MG63 (cell line): ENCODE results near the gene MSL1. TPM values are rescaled to one million over a fixed set of nuclear protein-coding genes. Genes with fewer than 3 reads are reported as not detected.

Experiments
- DNase-seq: peaks from one replicate; pipeline ENCODE4 v3.0.0-alpha.2; 2020
- H3K27me3 ChIP-seq: fragments of 250-450 bp; sonication (Bioruptor Pico); 2 replicates; pipeline ENCODE4 v1.5.1; 2020; ENCODE audit warnings: mild to moderate bottlenecking, moderate library complexity
- H3K36me3 ChIP-seq: fragments of 250-450 bp; sonication (Bioruptor Pico); 2 replicates; pipeline ENCODE4 v1.5.1; 2020; ENCODE audit warnings: mild to moderate bottlenecking, moderate library complexity
- H3K4me3 ChIP-seq: fragments of 250-450 bp; sonication (Bioruptor Pico); 2 replicates; pipeline ENCODE4 v1.5.1; 2020; ENCODE audit warnings: mild to moderate bottlenecking, moderate library complexity
- H3K9me3 ChIP-seq: fragments of 250-450 bp; sonication (Bioruptor Pico); 2 replicates; pipeline ENCODE4 v1.5.1; 2020; ENCODE audit warnings: mild to moderate bottlenecking, moderate library complexity
- total RNA-seq: library from RNA; depleted of rRNA; stranded (reverse); fragments of >200 nt; shearing (Covaris generic); gene quantifications from 2 replicates; pipeline ENCODE4 v1.2.3, GENCODE V29; 2014; ENCODE audit warnings: low replicate concordance; rRNA removed

Gene MSL1
- total RNA-seq, 1 experiment from 2014 or later: 53.4 TPM

GRCh38 chr17:40175928-40176753, 54.4 kb downstream of the MSL1 start:
- Histone ChIP-seq H3K9me3 (no peaks in the 10 kb centered on the region), H3K4me3 (no peak overlapping the region), H3K27me3 (no peaks in the 10 kb centered on the region), H3K36me3 (peaks cover 48% of the 10 kb centered on the region)
- DNase-seq: no peak

GRCh38 chr17:40176754-40177110, 55.0 kb downstream of the MSL1 start:
- H3K4me3 ChIP-seq: no peak overlapping the region
- no peak for DNase-seq
- H3K36me3 ChIP-seq: peaks cover 48% of the 10 kb centered on the region
- no peaks in the 10 kb centered on the region for H3K27me3 ChIP-seq
- H3K9me3 ChIP-seq: no peaks in the 10 kb centered on the region

GRCh38 chr17:40177275-40177874, 55.6 kb downstream of the MSL1 start, which contains the start of gene RAPGEFL1:
Gene RAPGEFL1, plus strand, starts transcription at chr17:40177470. Its CDS starts 392 bp downstream, at chr17:40177862.
- DNase-seq: no peak
- no peaks in the 10 kb centered on the region for H3K27me3 ChIP-seq
- H3K36me3 ChIP-seq: peaks cover 42% of the 10 kb centered on the region
- H3K9me3 ChIP-seq: no peaks in the 10 kb centered on the region
- H3K4me3 ChIP-seq: no peak within 1 kb of the TSS

GRCh38 chr17:40178021-40178601, 56.3 kb downstream of the MSL1 start:
- Histone ChIP-seq H3K27me3 (no peaks in the 10 kb centered on the region), H3K36me3 (peaks cover 44% of the 10 kb centered on the region), H3K4me3 (no peak overlapping the region), H3K9me3 (no peaks in the 10 kb centered on the region)
- no peak for DNase-seq

GRCh38 chr17:40178660-40179059, 56.9 kb downstream of the MSL1 start:
- Histone ChIP-seq H3K9me3 (no peaks in the 10 kb centered on the region), H3K27me3 (no peaks in the 10 kb centered on the region), H3K36me3 (peaks cover 40% of the 10 kb centered on the region), H3K4me3 (no peak overlapping the region)
- no peak for DNase-seq

- no peaks in the 10 kb centered on the region for H3K27me3 ChIP-seq
- DNase-seq: peak; percentile 58
- H3K36me3 ChIP-seq: peaks cover 38% of the 10 kb centered on the region
- no peaks in the 10 kb centered on the region for H3K9me3 ChIP-seq
- H3K4me3 ChIP-seq: no peak overlapping the region
Measured at GRCh38 chr17:40179923-40180659, 58.3 kb downstream of the MSL1 start.

- Histone ChIP-seq H3K9me3 (no peaks in the 10 kb centered on the region), H3K4me3 (no peak overlapping the region), H3K36me3 (peaks cover 35% of the 10 kb centered on the region), H3K27me3 (no peaks in the 10 kb centered on the region)
- DNase-seq: no peak
Measured at GRCh38 chr17:40180694-40181093, 58.9 kb downstream of the MSL1 start.

GRCh38 chr17:40181205-40181604, 59.4 kb downstream of the MSL1 start:
- DNase-seq: no peak
- Histone ChIP-seq H3K9me3 (no peaks in the 10 kb centered on the region), H3K4me3 (no peak overlapping the region), H3K27me3 (no peaks in the 10 kb centered on the region), H3K36me3 (peaks cover 30% of the 10 kb centered on the region)

GRCh38 chr17:40182606-40183005, 60.8 kb downstream of the MSL1 start:
- no peaks in the 10 kb centered on the region for H3K9me3 ChIP-seq
- H3K36me3 ChIP-seq: peaks cover 23% of the 10 kb centered on the region
- no peak overlapping the region for H3K4me3 ChIP-seq
- no peaks in the 10 kb centered on the region for H3K27me3 ChIP-seq
- no peak for DNase-seq

Other genes starting within 250 kb of the MSL1 start
- gene GSDMB, start 203.3 kb upstream of the MSL1 start, total RNA-seq: 3.9 and 10.9 TPM in 2 replicates
- gene ORMDL3, start 194.4 kb upstream of the MSL1 start, total RNA-seq: 54.1 and 80.1 TPM in 2 replicates
- gene LRRC3C, start 194.2 kb upstream of the MSL1 start, total RNA-seq: not detected in 2 replicates
- not detected in 2 replicates for gene GSDMA, start 159.0 kb upstream of the MSL1 start, total RNA-seq
- 232 and 331 TPM in 2 replicates for gene PSMD3, start 141.2 kb upstream of the MSL1 start, total RNA-seq
- not detected in 2 replicates for gene CSF3, start 106.5 kb upstream of the MSL1 start, total RNA-seq
- gene MED24, start 67.6 kb upstream of the MSL1 start, total RNA-seq: 83.1 and 96.3 TPM in 2 replicates
- gene THRA, start 59.0 kb upstream of the MSL1 start, total RNA-seq: 11.5 and 18.1 TPM in 2 replicates
- 0.07 and 1.3 TPM in 2 replicates for gene NR1D1, start 21.4 kb upstream of the MSL1 start, total RNA-seq
- 50.2 and 63.6 TPM in 2 replicates for gene CASC3, start 18.6 kb downstream of the MSL1 start, total RNA-seq
- gene RAPGEFL1, start 55.5 kb downstream of the MSL1 start, total RNA-seq: 0.27 and 2.0 TPM in 2 replicates
- gene WIPF2, start 97.3 kb downstream of the MSL1 start, total RNA-seq: 5.5 and 7.4 TPM in 2 replicates
- 31.1 and 111 TPM in 2 replicates for gene CDC6, start 165.9 kb downstream of the MSL1 start, total RNA-seq
- 8.9 and 11.2 TPM in 2 replicates for gene RARA, start 187.2 kb downstream of the MSL1 start, total RNA-seq
- gene GJD3, start 242.8 kb downstream of the MSL1 start, total RNA-seq: not detected in 2 replicates